ENCODE results near the gene CCL19.
A peak's percentile ranks its signal among the peaks of the same experiment; 100 is the strongest.
"Not testable (repeated sequence)": the region's sequence is repeated elsewhere in the genome, so short reads cannot be mapped to it uniquely, and the experiment has no call there.

The CCL19 gene

DNA sequence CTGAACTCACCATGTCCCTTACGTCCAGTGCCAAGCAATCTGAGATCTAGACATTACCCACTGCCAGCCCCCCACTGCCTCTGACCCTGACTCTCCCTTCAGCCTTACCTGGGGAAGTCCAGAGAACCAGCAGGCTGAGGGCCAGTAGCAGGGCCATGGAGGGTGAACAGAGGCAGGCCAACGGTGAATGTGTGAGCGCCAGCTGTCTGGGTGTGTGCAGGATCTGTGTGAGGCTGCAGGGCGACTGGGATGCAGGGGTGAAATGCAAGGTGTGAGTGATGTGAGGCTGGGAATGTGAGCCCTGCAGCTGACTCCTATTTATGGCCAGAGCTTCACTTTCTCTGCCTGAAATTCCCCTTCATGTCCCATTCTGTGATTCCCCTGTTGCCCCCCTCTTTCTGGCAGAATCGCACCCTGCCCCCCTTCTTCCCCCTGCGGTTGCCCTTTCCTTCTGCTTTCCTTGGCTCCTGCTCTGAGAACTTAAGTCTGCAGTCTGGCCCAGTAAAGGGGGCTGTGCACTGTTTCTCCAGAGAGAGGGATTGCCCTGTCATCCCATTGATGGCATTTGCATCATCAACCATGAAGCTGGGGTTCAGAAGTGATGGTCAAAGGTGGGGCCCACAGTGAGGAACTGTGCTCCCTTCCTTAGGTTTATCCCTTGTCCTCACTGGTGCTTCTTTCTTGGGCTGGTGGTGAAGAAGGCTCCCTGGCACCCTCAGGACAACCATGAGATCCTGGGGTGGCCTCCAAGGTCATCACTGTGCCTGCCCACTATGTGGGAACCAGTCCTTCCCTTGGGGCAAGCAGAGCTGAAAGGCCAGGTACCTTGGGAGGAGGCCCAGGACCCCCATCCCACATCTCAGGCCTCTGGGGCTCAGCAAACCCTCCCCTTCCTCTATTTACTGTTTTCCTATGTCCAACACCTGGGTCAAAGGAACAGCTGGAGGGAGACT lies at the start of gene CCL19:
CCL19 (minus strand) TSS at position 294 of the 953 bp plus-strand sequence; CDS start at position 157, 137 bp downstream.
- TF ChIP-seq GLIS3 (CRISPR knock-in tag; IDR thresholded peaks at IDR 0.05) (no peak), ZNF565 (CRISPR knock-in tag; conservative IDR thresholded peaks at IDR 0.05; ENCODE audit: low read depth) (no peak), ZC3H10 (CRISPR knock-in tag; IDR thresholded peaks at IDR 0.05) (no peak), ARNTL (CRISPR knock-in tag; IDR thresholded peaks at IDR 0.05; ENCODE audit: borderline replicate concordance, low read depth) (no peak), OSR1 (CRISPR knock-in tag; IDR thresholded peaks at IDR 0.05) (no peak), RARB (CRISPR knock-in tag; IDR thresholded peaks at IDR 0.05) (no peak), ZNF70 (CRISPR knock-in tag; IDR thresholded peaks at IDR 0.05) (no peak)
- TF ChIP-seq, protein P1, sequence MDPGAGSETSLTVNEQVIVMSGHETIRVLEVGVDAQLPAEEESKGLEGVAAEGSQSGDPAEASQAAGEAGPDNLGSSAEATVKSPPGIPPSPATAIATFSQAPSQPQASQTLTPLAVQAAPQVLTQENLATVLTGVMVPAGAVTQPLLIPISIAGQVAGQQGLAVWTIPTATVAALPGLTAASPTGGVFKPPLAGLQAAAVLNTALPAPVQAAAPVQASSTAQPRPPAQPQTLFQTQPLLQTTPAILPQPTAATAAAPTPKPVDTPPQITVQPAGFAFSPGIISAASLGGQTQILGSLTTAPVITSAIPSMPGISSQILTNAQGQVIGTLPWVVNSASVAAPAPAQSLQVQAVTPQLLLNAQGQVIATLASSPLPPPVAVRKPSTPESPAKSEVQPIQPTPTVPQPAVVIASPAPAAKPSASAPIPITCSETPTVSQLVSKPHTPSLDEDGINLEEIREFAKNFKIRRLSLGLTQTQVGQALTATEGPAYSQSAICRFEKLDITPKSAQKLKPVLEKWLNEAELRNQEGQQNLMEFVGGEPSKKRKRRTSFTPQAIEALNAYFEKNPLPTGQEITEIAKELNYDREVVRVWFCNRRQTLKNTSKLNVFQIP (CRISPR knock-in tag; IDR thresholded peaks at IDR 0.05; ENCODE audit: borderline replicate concordance, low read depth) = no peak
- TF ChIP-seq, protein P2, sequence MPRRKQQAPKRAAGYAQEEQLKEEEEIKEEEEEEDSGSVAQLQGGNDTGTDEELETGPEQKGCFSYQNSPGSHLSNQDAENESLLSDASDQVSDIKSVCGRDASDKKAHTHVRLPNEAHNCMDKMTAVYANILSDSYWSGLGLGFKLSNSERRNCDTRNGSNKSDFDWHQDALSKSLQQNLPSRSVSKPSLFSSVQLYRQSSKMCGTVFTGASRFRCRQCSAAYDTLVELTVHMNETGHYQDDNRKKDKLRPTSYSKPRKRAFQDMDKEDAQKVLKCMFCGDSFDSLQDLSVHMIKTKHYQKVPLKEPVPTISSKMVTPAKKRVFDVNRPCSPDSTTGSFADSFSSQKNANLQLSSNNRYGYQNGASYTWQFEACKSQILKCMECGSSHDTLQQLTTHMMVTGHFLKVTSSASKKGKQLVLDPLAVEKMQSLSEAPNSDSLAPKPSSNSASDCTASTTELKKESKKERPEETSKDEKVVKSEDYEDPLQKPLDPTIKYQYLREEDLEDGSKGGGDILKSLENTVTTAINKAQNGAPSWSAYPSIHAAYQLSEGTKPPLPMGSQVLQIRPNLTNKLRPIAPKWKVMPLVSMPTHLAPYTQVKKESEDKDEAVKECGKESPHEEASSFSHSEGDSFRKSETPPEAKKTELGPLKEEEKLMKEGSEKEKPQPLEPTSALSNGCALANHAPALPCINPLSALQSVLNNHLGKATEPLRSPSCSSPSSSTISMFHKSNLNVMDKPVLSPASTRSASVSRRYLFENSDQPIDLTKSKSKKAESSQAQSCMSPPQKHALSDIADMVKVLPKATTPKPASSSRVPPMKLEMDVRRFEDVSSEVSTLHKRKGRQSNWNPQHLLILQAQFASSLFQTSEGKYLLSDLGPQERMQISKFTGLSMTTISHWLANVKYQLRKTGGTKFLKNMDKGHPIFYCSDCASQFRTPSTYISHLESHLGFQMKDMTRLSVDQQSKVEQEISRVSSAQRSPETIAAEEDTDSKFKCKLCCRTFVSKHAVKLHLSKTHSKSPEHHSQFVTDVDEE (CRISPR knock-in tag; IDR thresholded peaks at IDR 0.05) = no peak
- ATAC-seq = no peak

DNA sequence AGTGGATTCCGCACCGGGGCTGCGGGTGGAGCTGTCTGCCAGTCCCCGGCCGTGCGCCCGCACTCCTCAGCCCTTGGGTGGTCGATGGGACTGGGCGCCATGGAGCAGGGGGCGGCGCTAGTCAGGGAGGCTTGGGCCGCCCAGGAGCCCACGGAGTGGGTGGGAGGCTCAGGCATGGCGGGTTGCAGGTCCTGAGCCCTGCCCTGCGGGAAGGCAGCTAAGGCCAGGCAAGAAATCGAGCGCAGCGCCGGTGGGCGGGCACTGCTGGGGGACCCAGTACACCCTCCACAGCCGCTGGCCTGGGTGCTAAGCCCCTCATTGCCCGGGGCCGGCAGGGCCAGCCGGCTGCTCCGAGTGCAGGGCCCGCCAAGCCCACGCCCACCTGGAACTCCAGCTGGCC lies 49.1 kb upstream of the CCL19 start:
- ATAC-seq = not testable (repeated sequence)

DNA sequence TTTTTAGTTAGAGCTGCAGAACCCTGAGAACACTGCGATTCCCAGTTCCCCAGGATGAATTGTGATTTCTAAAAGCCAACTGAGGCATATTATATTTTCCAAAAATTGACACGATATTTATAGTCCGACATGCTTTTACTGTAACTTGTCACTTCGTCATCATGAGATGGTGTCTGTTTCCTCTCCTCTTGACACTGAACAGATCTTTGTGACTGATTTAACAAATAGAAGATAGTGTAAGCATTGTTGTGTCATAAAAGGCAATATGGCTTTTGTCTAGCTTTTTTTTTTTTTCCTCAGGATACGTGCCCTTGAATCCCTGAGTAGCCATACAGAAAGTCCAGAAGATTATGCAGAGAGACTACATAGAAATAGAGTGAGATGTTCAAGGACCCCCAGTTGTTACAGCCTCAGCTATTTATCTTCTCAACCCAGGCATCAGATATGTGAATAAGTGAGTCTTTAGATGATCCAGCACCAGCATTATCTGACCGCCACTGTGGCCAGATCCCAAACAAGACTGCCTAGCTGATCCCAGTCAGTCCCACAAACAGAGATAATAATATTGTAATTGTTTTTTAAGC lies 46.7 kb upstream of the CCL19 start:
- ATAC-seq = no peak
- TF ChIP-seq, protein P3, sequence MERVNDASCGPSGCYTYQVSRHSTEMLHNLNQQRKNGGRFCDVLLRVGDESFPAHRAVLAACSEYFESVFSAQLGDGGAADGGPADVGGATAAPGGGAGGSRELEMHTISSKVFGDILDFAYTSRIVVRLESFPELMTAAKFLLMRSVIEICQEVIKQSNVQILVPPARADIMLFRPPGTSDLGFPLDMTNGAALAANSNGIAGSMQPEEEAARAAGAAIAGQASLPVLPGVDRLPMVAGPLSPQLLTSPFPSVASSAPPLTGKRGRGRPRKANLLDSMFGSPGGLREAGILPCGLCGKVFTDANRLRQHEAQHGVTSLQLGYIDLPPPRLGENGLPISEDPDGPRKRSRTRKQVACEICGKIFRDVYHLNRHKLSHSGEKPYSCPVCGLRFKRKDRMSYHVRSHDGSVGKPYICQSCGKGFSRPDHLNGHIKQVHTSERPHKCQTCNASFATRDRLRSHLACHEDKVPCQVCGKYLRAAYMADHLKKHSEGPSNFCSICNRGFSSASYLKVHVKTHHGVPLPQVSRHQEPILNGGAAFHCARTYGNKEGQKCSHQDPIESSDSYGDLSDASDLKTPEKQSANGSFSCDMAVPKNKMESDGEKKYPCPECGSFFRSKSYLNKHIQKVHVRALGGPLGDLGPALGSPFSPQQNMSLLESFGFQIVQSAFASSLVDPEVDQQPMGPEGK (CRISPR knock-in tag; IDR thresholded peaks at IDR 0.05; ENCODE audit: borderline replicate concordance) = no peak
- TF ChIP-seq ISL1 (CRISPR knock-in tag; IDR thresholded peaks at IDR 0.05) = peak; percentile 64
- TF ChIP-seq TCF4 (CRISPR knock-in tag; IDR thresholded peaks at IDR 0.05; ENCODE audit: borderline replicate concordance) = peak; percentile 44; the same call in 1 of the 2 replicates
- TF ChIP-seq CSDC2 (CRISPR knock-in tag; IDR thresholded peaks at IDR 0.05) = no peak

DNA sequence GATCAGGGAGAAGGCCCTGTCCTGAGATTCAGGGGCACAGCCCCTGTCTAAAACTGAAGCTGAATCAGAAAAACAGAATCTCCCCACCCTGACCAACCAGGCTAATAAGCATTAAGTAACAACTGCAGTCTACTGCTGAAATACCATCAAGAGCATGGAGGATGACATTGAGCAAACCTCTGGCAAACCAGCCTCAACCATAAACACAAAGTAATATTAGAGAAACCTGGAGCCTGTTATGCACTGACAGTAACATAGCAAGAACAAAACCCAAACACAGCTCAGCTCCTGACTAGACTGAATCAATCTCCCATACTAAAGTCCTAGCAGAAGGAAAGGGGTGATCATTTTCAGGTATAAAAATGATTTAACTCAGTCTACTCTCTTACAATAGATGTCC lies 43.6 kb upstream of the CCL19 start:
- no peak for ATAC-seq
- TF ChIP-seq BACH2 (CRISPR knock-in tag; IDR thresholded peaks at IDR 0.05; ENCODE audit: borderline replicate concordance) (no peak), ESRRG (CRISPR knock-in tag; IDR thresholded peaks at IDR 0.05) (no peak)
- TF ChIP-seq, protein P2 (CRISPR knock-in tag; IDR thresholded peaks at IDR 0.05) = no peak

DNA sequence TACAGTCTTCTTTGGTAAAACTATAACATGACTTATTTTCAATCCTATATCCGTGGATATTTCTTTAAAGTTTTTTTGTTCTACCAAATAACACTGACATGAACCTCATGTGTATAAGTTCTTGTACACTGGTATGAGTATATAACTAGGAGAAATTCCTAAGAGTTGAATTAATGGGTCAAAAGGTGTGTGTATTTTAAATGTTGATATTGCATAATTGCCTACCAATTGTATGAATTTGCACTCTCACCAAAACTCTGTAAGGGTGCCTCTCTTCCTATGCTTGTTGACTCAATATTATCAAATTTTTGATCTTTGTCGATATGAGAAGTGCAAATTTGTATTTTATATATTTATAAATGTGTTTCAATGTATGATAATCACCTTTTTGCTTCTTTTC lies 41.8 kb upstream of the CCL19 start:
- ATAC-seq = no peak
- TF ChIP-seq, protein P3 (CRISPR knock-in tag; IDR thresholded peaks at IDR 0.05; ENCODE audit: borderline replicate concordance) = no peak
- no peak for TF ChIP-seq BACH2 (CRISPR knock-in tag; IDR thresholded peaks at IDR 0.05; ENCODE audit: borderline replicate concordance)
- TF ChIP-seq, protein P4, sequence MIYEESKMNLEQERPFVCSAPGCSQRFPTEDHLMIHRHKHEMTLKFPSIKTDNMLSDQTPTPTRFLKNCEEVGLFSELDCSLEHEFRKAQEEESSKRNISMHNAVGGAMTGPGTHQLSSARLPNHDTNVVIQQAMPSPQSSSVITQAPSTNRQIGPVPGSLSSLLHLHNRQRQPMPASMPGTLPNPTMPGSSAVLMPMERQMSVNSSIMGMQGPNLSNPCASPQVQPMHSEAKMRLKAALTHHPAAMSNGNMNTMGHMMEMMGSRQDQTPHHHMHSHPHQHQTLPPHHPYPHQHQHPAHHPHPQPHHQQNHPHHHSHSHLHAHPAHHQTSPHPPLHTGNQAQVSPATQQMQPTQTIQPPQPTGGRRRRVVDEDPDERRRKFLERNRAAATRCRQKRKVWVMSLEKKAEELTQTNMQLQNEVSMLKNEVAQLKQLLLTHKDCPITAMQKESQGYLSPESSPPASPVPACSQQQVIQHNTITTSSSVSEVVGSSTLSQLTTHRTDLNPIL (CRISPR knock-in tag; IDR thresholded peaks at IDR 0.05; ENCODE audit: low read depth) = no peak
- TF ChIP-seq, protein P2 (CRISPR knock-in tag; IDR thresholded peaks at IDR 0.05) = no peak

Data from SK-N-SH treated with all-trans-retinoic acid at 6 μM for 48 hours (cell line).